Natural killer cell (primary cell): ENCODE results near the gene NKAPL. TPM values are rescaled to one million over a fixed set of nuclear protein-coding genes. Genes with fewer than 3 reads are reported as not detected.

Experiments used
- ATAC-seq, 3 donors: fragments of 150-1000 bp in 2 of 3; fragments of 200-7000 bp in 1 of 3; cut with Tn5 transposase; 1 replicate in 1 of 3; 2 replicates in 2 of 3; pipeline ENCODE4 v1.10.0; 2021; ENCODE audit warnings: mild to moderate bottlenecking in 2 of 3, moderate library complexity in 2 of 3
- DNase-seq, 2 donors: peaks; one replicate each; pipeline versions ENCODE4 v3.0.0 to v3.0.0-alpha.2; 2013 to 2021; ENCODE audit warnings: mixed read lengths in 1 of 2
- H3K27ac ChIP-seq: one replicate; pipeline ENCODE4 v1.5.1; 2013; ENCODE audit warnings: mild to moderate bottlenecking, low read length
- H3K27me3 ChIP-seq: one replicate; pipeline ENCODE4 v1.6.1; 2013; ENCODE audit warnings: low read length; ENCODE audit not compliant: control insufficient read depth, insufficient read depth
- H3K36me3 ChIP-seq: one replicate; pipeline ENCODE4 v1.6.1; 2013; ENCODE audit warnings: low read length; ENCODE audit not compliant: control insufficient read depth, insufficient read depth
- H3K4me1 ChIP-seq: one replicate; pipeline ENCODE4 v1.6.1; 2013; ENCODE audit warnings: low read length; ENCODE audit not compliant: control insufficient read depth, insufficient read depth
- H3K4me3 ChIP-seq: one replicate; pipeline ENCODE4 v1.5.1; 2013; ENCODE audit warnings: low read length
- H3K9me3 ChIP-seq: one replicate; pipeline ENCODE4 v1.6.1; 2013; ENCODE audit warnings: low read length; ENCODE audit not compliant: control insufficient read depth, insufficient read depth
- H3K27ac Mint-ChIP-seq, 2 donors: one replicate each; pipeline ENCODE4 v1.8.0; 2022; ENCODE audit warnings: mild to moderate bottlenecking in 2 of 2, mixed read lengths in 2 of 2, moderate library complexity in 1 of 2
- H3K27me3 Mint-ChIP-seq, 2 donors: one replicate each; pipeline ENCODE4 v1.8.0; 2022; ENCODE audit warnings: low read depth in 2 of 2, mixed read lengths in 2 of 2
- H3K36me3 Mint-ChIP-seq: one replicate; pipeline ENCODE4 v1.8.0; 2022; ENCODE audit warnings: mixed read lengths
- H3K4me1 Mint-ChIP-seq, 2 donors: one replicate each; pipeline ENCODE4 v1.8.0; 2022; ENCODE audit warnings: mixed read lengths in 2 of 2
- H3K4me3 Mint-ChIP-seq: one replicate; pipeline ENCODE4 v1.8.0; 2022; ENCODE audit warnings: mild to moderate bottlenecking, moderate library complexity, mixed read lengths
- H3K9me3 Mint-ChIP-seq, 2 donors: one replicate each; pipeline ENCODE4 v1.8.0; 2022; ENCODE audit warnings: mixed read lengths in 2 of 2
- CTCF ChIP-seq: fragments of 200-600 bp; IDR thresholded peaks from one replicate; pipeline ENCODE4 v1.8.0; 2022; ENCODE audit warnings: antibody characterized with exemption
- WGBS: methylation state at CpG from one replicate; pipeline ENCODE4 v1.1.7; 2013; ENCODE audit warnings: missing lambda C conversion rate; ENCODE audit not compliant: insufficient coverage; 5-methylcytosine and 5-hydroxymethylcytosine counted together
- intact Hi-C: fragments of 100-400 bp; cut with micrococcal nuclease; formaldehyde crosslinking; loops from one replicate; pipeline ENCODE4 v1.14.2; 2022
- total RNA-seq, 4 donors: library from RNA; stranded (reverse); fragments of 120-200 nt in 1 of 4; gene quantifications; one replicate each; pipeline versions ENCODE4 v1.2.3 to v1.2.4, GENCODE V29; 2013 to 2022

NKAPL gene
- total RNA-seq, 3 donors from 2014 or later (not counting 1 experiment from before 2014, with no cell fraction given): 0.31 to 0.36 TPM; not detected in 1

- no peaks in the 10 kb centered on the region for H3K9me3 ChIP-seq
- H3K4me3 ChIP-seq: no peak overlapping the region
- intact Hi-C loops: loop anchor here (5.0 kb wide), 1 partner anchor 49 kb away; the partner anchor contains the start of gene ZSCAN26
- 90% methylated on average over 12 of the region's 12 CpGs for WGBS
- Mint-ChIP-seq H3K4me3 (peak overlapping the region; percentile 91), H3K9me3 (no peaks in the 10 kb centered on the region), H3K4me1 (peaks cover 4 to 16% of the 10 kb centered on the region in 2 donors), H3K36me3 (no peaks in the 10 kb centered on the region), H3K27ac (no peak overlapping the region), H3K27me3 (peaks cover 46 to 63% of the 10 kb centered on the region in 2 donors)
- DNase-seq (no peak), ATAC-seq (no peak)
- H3K4me1 ChIP-seq: peaks cover 12% of the 10 kb centered on the region
- H3K27ac ChIP-seq: no peak overlapping the region
- no peak for TF ChIP-seq CTCF
- peaks cover 20% of the 10 kb centered on the region for H3K27me3 ChIP-seq
- H3K36me3 ChIP-seq: no peaks in the 10 kb centered on the region
Measured at GRCh38 chr6:28217890-28218289, 41.2 kb upstream of the NKAPL start.

- Histone ChIP-seq H3K27me3 (peaks cover 17% of the 10 kb centered on the region), H3K4me1 (peaks cover 11% of the 10 kb centered on the region), H3K4me3 (peak overlapping the region; percentile 72), H3K36me3 (no peaks in the 10 kb centered on the region), H3K9me3 (no peaks in the 10 kb centered on the region), H3K27ac (peak overlapping the region; percentile 51)
- peak overlapping the region in 1 of 2 donors; percentile 49 for H3K27ac Mint-ChIP-seq
- ATAC-seq (peak; percentile 69 to 83 (median 79)), DNase-seq (peak; percentile 31 to 56)
- intact Hi-C loops: loop anchor here (5.0 kb wide), 1 partner anchor 49 kb away; the partner anchor contains the start of gene ZSCAN26
- peaks cover 0 to 16% of the 10 kb centered on the region in 2 donors for H3K4me1 Mint-ChIP-seq
- peaks cover 44 to 63% of the 10 kb centered on the region in 2 donors for H3K27me3 Mint-ChIP-seq
- WGBS: 10% methylated on average over 53 of the region's 56 CpGs
- no peak for TF ChIP-seq CTCF
- no peaks in the 10 kb centered on the region for H3K9me3 Mint-ChIP-seq
- H3K4me3 Mint-ChIP-seq: peak overlapping the region; percentile 91
- no peaks in the 10 kb centered on the region for H3K36me3 Mint-ChIP-seq
Measured at GRCh38 chr6:28218312-28219248, 40.5 kb upstream of the NKAPL start.

GRCh38 chr6:28220257-28221133 is 38.6 kb upstream of the NKAPL start:
- peak overlapping the region; percentile 57 for H3K4me3 Mint-ChIP-seq

More at GRCh38 chr6:28220257-28221133, 38.6 kb upstream of the NKAPL start:
- intact Hi-C loops: no loop called here
- no peak overlapping the region for H3K27ac Mint-ChIP-seq
- H3K27me3 Mint-ChIP-seq: peaks cover 32 to 52% of the 10 kb centered on the region in 2 donors
- H3K36me3 Mint-ChIP-seq: no peaks in the 10 kb centered on the region
- H3K27me3 ChIP-seq: peaks cover 12% of the 10 kb centered on the region
- no peak overlapping the region for H3K27ac ChIP-seq
- no peaks in the 10 kb centered on the region for H3K9me3 Mint-ChIP-seq
- H3K4me1 Mint-ChIP-seq: peaks cover 9 to 30% of the 10 kb centered on the region in 2 donors
- no peaks in the 10 kb centered on the region for H3K9me3 ChIP-seq
- DNase-seq (no peak), ATAC-seq (no peak)
- no peak for TF ChIP-seq CTCF
- H3K4me1 ChIP-seq: peaks cover 22% of the 10 kb centered on the region
- H3K36me3 ChIP-seq: no peaks in the 10 kb centered on the region
- 47% methylated on average over 6 of the region's 6 CpGs for whole genome bisulfite sequencing
- no peak overlapping the region for H3K4me3 ChIP-seq
